HG03045 (cell line): ENCODE measurements around the gene AGRN.
"Not testable (repeated sequence)": the region's sequence is repeated elsewhere in the genome, so short reads cannot be mapped to it uniquely, and the experiment has no call there.

Source experiments
- ATAC-seq: cut with Tn5 transposase; IDR thresholded peaks from one replicate; pipeline ENCODE4 v1.9.1; 2021; ENCODE audit warnings: mild to moderate bottlenecking, moderate library complexity; ENCODE audit not compliant: unreplicated experiment

The AGRN gene

DNA sequence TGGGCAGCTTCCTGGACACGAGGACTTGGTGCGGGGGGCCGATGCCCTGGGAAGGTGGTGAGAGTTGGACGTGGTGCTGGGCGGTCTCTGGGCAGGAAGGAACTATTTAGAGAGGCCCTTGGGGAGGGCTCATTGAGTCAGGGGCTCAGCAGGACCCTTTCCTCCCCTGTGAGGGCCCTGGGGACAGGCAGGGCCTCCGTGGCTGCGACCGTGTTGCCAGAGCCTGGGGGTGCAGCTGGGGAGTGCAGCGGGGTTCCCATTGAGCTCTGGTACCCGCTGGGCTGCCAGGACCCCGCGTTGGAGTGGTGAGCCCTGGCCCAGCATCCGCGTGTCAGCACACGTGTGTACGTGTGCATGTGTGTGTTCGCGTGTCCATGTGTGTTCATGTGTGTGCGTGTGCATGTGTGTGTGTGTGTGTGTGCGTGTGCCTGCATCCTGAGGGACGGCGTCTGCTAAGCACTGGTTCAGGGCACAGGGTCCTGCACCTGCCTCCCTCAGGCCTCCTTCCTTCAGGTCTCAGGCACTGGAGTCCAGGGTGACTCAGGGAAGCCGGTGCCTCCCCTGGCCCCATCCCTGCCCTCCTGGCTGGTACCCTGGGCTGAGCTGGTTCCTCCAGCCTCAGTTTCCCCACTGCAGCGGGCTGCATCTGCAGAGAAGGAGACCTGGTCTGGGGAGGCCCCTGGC lies 43.5 kb downstream of the AGRN start:
- ATAC-seq, result no peak

DNA sequence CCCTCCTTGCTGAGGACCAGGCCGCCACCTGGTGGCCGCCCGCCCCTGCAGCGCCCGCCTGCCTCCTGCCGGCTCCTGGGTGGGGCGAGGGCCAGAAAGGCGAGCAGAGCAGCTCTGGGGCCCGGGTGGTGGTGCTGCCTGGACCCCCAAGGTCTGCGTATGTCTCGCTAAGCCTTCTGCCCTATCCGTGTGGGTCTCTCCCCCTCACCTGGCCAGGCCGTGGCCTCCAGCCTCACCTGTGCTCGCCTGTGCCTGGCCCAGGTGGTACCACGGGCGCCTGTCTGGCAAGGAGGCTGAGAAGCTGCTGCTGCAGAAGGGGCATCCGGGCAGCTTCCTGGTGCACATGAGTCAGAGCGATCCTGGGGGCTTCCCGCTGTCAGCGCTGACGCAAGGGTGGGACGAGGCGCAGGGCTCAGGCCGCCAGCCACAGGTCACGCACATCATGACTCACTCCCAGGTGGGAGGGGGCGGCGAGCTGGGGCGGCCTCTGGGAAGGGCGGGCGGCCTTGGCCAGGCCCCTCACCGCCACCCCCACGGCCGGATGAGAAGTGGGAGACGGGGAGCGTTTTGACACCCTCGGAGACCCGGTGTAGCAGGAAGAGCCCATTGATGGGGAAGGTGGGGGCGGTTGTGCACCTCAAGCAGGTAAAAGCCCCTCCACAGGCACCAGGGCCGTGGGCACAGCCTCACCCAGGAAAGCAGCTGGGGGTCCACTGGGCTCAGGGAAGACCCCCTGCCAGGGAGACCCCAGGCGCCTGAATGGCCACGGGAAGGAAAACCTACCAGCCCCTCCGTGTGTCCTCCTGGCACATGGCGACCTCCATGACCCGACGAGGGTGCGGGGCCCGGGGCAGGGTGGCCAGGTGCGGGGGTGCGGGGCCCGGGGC lies 44.3 kb downstream of the AGRN start:
- ATAC-seq, result peak; percentile 37

DNA sequence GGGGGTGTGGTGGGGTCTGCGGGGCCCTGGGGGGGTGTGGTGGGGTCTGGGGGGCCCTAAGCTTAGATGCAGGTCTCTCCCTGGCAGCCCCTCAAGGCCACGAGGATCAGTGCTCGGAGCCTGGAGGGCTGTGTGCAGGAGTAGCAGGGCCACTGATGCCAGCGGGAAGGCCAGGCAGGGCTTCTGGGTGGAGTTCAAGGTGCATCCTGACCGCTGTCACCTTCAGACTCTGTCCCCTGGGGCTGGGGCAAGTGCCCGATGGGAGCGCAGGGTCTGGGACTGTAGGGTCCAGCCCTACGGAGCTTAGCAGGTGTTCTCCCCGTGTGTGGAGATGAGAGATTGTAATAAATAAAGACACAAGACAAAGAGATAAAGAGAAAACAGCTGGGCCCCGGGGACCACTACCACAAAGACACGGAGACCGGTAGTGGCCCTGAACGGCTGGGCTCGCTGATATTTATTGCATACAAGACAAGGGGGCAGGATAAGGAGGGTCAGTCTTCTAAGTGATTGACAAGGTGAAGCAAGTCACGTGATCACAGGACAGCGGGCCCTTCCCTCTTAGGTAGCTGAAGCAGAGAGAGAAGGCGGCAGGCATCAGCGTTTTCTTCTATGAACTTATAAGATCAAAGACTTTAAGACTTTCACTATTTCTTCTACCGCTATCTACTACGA lies 45.5 kb downstream of the AGRN start:
- no peak for ATAC-seq

DNA sequence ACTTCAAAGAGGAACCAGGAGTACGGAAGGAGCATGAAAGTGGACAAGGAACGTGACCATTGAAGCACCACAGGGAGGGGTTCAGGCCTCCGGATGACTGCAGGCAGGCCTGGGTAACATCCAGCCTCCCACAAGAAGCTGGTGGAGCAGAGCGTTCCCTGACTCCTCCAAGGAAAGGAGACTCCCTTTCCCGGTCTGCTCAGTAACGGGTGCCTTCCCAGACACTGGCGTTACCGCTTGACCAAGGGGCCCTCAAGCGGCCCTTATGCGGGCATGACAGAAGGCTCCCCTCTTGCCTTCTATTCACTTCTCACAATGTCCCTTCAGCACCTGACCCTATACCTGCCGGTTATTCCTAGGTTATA lies 46.0 kb downstream of the AGRN start:
- ATAC-seq, result not testable (repeated sequence)

DNA sequence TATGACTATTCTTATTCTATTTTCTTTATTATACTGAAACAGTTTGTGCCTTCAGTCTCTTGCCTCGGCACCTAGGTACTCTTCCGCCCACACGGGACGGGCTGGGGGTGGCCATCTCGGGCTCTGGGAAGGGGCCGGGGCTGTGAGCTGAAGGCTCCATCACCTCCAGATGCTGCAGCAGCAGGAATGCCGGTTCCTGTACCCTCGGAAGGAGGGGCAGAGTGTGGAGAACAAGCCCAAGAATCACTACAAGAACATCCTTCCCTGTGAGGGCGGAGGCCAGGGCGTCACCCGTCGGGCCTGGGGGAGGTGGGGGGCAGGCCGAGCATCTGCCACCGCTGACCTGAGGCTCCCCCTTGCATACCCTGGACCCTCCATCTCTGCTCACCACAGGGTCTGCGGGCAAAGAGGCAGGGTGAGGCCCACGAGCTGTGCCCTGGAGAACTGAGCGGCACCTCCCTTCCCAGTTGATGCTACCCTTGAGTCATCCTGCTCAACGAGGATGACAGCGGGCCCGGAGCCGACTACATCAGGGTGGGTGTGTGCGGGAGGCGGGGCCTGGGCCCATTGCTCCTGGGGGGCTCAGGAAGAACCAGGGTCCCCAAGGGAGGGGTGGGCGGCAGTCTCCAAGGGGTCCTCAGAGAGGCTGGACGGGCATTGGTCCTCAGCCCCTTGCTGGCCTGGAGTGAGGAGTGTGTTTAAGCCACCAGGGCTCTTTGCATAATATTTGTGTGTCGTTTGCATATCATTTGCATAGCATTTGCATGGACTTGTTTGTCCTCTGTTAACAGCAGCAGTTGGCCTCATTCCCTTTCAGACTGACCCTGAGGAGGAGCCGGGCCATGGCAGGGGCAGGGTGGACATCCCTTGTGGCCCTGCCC lies 46.7 kb downstream of the AGRN start:
- ATAC-seq, result no peak

DNA sequence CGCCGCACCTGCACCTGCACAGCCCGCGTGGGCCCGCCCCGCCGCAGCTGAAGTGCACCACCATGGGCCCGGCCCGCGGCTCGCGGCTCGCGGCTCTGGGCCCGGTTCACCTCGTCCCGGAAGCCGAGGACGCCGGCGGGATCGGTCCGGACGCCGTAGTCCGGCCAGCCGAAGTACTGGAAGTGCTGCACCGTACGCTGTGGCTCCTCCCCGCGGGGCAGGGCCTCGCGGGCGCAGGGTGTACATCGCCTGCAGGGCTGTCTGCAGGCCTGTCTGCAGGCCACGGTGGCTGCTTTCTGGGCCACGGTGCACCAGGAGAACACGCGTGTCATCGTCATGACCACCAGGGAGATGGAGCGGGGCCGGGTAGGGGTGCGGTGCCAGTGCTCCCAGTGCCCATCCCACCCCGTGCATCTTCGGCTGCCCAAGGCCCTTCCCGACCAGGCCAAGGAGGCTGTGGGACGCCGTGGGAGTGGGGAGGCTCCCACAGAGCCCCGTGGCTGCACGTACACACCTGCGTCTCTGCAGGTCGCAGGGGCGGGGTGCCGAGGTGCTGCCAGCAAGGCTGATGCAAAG lies 47.5 kb downstream of the AGRN start:
- ATAC-seq, result no peak

DNA sequence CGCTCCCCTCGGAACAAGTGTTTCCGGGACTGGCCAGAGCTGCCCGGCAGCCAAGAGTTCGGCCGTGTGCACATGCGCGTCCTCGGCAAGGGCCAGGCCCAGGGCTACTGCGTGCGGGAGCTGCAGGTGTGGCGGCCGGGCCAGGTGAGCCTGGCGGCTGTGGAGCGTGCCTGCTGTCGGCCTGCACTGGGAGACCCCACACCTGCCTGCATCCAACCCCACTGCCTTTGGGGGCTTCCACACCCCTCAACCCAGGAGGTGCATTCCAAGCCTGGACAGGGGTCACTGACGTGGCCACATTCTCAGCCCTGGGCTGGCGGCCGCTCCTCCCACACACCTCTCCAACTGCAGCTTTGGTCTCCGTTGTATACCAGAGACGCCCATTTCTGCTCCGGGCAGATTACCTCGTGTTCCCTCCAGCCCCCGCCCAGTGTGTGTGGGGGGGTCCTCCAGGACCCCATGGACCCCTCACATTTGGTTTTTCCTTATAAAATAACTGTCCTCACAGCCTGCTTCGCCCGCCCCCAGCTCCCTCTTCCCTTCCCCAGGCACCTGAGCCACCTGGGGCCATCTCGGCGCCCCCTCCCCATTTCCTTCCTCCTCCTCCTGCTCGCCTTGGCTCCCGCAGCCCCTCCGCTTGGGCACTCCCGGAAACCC lies 48.1 kb downstream of the AGRN start:
- no peak for ATAC-seq

DNA sequence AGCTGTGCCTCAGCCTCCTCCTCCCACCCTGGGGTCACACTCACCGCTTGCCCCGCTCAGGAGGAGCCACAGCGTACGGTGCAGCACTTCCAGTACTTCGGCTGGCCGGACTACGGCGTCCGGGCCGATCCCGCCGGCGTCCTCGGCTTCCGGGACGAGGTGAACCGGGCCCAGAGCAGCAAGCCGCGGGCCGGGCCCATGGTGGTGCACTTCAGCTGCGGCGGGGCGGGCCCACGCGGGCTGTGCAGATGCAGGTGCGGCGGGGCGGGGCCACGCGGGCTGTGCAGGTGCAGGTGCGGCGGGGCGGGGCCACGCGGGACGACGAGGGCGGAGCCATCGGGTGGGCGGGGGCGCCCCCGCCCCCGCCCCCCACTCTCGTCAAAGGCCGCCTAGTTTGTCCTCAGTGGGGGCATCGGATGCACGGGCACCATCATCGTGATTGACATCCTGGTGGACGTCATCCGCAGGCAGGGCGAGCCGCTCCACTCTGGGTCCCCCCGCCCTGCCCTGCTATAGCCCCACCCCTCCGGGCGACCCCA lies 48.7 kb downstream of the AGRN start:
- ATAC-seq, result no peak

DNA sequence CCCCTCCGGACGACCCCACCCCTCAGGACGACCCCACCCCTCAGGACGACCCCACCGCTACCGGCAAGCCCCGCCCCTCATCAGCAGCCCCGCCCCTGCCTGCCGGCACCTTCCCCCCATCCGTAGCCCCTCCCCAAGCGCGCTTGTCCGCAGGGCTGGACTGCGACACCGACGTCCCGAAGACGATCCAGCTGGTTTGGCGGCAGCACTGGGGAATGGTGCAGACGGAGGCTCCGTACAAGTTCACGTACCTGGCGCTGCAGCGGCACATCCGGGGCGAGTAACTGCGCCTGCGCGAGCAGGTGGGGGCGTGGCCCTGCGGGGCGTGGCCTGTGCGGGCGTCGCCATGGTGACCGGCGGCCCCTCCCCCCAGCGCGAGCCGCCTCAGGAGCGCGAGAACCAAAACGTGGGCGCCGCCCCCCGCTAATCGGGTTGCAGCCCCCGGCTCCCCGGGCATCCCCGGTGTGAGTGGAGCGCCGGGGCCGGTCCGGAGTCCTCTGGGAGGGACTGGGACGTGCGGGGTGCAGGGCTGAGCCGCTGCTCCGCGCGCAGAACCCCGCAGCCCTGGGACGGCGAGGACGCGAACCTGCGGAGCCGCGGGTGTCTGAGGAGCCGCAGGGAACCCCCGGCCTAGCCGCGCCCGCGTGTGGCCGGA lies 49.3 kb downstream of the AGRN start:
- no peak for ATAC-seq

DNA sequence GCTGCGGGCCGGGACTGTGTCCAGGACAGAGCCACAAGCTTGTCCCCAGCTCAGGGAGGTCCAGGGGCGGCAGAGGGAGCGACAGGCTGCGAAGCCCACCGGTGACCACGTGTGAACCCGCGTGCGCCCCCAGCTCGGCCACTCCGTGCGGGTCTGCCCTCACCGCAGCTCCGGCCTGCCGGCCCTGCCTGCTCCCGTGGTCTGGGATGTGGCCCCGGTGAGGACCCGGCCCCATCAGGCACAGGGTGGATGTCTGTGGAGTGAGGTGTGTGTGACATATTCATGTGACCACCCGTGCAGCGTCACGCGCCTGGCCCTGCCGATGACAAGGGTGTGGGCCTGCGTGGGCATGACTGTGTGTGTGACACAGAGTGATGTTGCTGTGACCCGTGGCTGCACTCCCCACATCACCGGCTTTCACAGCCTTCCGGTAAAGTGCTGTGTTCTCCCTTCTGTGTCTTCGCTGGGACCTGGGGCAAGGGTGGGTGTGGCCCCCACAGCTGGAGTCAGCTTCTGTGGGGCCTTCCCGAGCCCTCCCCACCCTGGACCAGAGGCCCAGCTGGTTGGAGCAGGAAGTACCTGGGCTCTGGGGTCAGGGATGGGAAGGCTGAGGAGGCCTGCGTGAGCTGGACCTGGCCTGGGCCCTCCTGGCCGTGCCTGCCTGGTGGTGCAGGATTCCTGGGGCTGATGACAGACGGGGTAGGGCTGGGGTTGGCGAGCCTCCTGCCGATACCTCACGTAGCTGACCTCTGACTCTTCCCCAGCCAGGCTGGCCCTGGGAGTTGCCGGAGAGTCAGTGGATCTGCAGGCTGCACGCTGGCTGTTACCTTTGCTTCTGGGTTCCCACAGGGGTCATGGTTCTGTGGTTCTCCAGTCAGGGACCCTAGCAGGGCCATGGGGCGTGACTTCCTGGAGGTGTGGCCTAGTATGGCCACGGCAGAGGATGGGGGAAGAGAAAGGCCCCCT lies 50.1 kb downstream of the AGRN start:
- no peak for ATAC-seq

DNA sequence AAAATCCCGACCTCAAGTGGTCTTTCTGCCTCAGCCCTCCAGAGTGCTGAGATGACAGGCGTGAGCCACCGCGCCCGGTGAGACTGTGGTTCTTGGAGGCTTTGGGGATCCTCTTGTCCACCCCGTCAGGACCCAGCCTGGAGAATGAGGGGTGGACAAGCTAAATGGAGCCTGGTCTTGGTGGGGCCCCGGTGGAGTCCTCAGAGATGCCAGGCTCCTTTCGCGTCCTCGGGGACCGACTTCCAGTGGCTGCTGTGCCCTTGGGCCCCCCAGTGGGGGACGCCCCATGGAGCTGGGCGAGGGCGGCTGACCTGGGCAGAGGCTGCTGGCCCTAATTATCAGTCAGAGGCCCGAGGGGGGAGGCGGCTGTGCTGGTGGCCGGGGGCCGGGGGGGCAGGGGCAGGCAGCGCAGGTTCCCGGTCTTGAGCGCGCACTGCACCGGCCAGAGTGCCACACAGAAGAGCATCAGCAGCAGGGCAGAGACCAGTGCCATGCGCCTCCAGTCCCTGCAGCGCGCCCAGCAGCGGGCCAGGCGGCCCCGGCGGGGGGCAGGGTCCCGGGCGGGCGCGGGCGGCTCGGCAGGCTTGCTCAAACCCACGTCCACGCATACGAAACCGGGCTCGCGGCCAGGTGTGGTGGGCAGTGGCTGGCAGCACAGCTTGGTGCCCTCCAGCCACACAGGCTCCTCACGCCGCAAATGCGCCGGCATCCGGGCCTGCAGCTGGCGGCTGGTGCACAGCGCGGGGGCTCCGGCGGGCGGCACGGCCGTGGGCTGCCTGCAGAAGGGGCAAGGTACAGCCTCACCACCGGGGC lies 51.8 kb downstream of the AGRN start:
- ATAC-seq, result no peak

DNA sequence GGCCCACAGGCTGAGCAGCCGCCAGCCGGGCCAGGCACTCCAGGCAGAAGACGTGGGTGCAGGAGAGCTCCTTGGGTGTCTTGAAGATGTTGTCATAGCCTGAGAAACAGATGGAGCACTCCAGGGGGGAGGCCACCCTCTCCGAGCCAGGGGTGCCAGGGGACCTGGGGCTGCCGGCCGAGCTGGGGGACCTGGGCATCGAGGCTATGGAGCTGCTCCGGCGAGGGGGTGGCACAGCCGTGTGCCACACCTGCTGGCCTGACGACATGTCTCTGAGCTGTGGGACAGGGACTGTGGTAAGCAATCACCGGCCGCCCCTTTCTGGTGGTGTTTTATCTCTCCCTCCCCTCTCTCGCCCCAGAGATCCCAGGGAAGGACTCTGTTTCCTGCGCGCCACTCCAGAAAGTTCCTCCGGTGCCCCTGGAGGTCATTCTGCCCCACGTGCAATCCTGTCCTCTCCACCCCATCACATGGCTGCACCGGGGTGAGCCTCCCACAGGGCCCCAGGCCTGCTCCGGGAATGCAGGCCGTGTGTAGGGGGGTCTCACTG lies 52.5 kb downstream of the AGRN start:
- no peak for ATAC-seq

DNA sequence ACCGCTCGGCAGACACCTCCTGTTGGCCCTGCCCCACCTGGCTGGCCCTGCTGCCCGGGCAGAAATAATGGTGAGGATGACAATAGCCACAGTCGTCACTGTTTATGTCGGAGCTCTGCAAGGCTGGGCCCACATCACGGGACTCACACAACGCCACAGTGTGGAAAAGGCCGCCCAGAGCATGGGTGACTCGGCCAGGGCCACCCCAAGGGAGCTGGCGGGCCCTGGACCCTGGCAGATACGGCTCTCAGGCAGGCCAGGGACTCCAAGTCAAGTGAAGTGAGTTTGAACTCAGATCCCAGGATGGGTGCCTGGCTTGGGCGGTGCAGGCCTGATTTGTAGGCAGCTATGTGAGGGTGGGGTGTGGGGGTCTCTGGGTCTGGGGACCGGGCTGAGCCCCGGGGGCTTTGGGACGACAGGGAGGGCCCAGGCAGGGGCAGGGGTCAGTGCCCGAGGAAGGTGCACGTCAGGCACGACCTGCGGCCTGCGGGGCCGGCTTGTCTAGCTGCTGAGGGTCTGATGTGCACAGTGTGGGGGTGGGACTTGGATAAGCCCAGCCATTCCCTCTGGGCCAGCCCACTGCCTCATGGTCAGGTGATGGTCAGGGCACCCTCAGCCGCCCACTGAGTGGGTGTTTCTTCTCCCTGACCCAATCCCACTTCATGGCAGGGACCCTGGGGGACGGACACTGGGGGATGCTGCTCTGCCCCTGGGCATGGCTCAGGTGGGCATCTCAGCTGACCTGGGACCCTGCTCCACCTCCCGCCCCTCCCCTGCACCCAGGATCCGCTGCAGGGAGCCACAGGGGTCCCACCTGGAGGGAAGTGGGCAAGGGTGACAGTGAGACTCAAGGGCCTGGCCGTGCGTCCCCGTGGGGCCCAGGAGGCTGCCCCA lies 53.2 kb downstream of the AGRN start:
- ATAC-seq, result no peak

DNA sequence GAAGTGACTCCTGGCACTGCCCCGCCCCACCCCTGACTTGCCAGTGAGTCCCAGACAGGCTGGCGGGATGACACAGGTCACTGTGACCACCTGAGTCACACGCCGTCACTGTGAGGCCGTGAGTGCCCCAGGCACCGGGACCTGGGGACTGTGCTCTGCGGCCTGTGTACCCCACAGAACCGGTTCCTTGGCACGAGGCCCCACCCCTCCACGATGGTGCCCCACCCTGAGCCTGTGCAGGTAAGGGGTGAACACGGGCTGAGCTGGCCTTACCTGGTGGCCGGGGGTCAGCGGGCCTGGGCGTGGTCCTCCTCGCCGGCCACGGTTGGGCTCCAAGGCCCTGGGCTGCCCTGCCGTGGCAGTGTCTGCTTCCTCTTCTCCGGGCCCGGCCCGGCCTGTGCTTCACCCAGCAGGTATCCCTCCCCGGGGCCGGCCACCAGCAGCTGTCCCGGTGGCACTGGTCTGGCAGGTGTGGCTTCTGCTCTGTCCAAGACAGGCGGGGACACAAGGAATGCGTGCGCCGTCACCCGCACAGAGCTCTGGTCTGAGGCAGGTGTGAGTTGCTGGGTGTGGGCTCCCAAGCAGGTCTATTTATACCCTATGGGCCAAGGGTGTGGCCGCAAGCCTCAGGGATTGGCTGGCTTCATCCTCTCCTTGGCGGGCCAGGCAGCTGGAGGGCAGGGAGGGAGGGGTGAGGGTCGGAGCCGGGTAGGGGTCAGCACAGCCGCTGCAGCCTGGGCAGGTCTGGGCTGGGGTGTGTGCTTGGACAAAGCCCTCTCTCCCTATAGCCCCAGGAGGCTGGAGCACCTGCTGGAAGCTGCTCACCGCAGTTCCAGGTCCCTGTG lies 54.0 kb downstream of the AGRN start, which contains the start of gene RNF223:
Gene RNF223, minus strand, starts transcription at position 564 of the 845 bp plus-strand sequence. CDS start 1,740 bp downstream, outside the sequence.
- no peak for ATAC-seq

DNA sequence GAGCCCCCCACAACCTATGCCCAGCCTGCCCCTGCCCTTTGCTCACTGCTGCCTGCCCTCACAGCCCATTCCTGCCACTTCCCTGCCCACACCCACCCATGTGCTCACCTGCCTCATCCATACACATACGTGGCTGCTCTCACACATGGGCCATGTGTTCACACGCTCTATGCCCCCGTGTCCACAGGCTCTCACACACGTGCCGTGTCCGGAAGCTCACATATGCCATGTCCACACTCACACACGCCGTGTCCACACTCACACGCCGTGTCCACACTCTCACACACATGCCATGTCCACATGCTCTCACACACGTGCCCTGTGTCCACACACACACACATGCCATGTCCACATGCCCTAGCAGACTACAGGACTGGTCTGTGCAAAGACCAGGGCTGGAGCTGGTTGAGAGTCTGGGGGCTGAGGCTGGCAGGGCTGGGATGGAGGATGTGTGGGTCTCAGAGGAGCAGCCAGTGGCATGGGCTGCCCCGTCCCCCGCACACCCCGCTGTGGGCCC lies 54.8 kb downstream of the AGRN start:
- no peak for ATAC-seq
